ENCODE data around the gene CD207.

The CD207 gene

GRCh38 chr2:70852824-70853223, 17.2 kb upstream of the CD207 start:
- TF ChIP-seq FOXP2 (optimal IDR thresholded peaks at IDR 0.05; ENCODE audit: borderline replicate concordance, extremely low read depth, extremely low read length, insufficient read depth) (no peak), TAF1 (IDR thresholded peaks at IDR 0.05; ENCODE audit: borderline replicate concordance, insufficient read depth, low read length) (no peak)

- TF ChIP-seq POLR2AphosphoS5 (IDR thresholded peaks at IDR 0.05; ENCODE audit: low read depth, low read length) (no peak), FOXP2 (optimal IDR thresholded peaks at IDR 0.05; ENCODE audit: borderline replicate concordance, extremely low read depth, extremely low read length, insufficient read depth) (no peak), TAF1 (IDR thresholded peaks at IDR 0.05; ENCODE audit: borderline replicate concordance, insufficient read depth, low read length) (no peak)
- TF ChIP-seq, protein P1, sequence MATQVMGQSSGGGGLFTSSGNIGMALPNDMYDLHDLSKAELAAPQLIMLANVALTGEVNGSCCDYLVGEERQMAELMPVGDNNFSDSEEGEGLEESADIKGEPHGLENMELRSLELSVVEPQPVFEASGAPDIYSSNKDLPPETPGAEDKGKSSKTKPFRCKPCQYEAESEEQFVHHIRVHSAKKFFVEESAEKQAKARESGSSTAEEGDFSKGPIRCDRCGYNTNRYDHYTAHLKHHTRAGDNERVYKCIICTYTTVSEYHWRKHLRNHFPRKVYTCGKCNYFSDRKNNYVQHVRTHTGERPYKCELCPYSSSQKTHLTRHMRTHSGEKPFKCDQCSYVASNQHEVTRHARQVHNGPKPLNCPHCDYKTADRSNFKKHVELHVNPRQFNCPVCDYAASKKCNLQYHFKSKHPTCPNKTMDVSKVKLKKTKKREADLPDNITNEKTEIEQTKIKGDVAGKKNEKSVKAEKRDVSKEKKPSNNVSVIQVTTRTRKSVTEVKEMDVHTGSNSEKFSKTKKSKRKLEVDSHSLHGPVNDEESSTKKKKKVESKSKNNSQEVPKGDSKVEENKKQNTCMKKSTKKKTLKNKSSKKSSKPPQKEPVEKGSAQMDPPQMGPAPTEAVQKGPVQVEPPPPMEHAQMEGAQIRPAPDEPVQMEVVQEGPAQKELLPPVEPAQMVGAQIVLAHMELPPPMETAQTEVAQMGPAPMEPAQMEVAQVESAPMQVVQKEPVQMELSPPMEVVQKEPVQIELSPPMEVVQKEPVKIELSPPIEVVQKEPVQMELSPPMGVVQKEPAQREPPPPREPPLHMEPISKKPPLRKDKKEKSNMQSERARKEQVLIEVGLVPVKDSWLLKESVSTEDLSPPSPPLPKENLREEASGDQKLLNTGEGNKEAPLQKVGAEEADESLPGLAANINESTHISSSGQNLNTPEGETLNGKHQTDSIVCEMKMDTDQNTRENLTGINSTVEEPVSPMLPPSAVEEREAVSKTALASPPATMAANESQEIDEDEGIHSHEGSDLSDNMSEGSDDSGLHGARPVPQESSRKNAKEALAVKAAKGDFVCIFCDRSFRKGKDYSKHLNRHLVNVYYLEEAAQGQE (IDR thresholded peaks at IDR 0.05; ENCODE audit: insufficient read depth in 1 of 2, low read depth in 2 of 2, low read length in 2 of 2) = no peak
These were observed 16.1 kb upstream of the CD207 start for GRCh38 chr2:70851704-70852103.

- TF ChIP-seq, protein P1 (IDR thresholded peaks at IDR 0.05; ENCODE audit: insufficient read depth in 1 of 2, low read depth in 2 of 2, low read length in 2 of 2) = no peak
- no peak for TF ChIP-seq SIN3A (IDR thresholded peaks at IDR 0.05; ENCODE audit: borderline replicate concordance, insufficient read depth, low read length)
- TF ChIP-seq TAF1 (IDR thresholded peaks at IDR 0.05; ENCODE audit: borderline replicate concordance, insufficient read depth, low read length) = no peak
- no peak for TF ChIP-seq FOXP2 (optimal IDR thresholded peaks at IDR 0.05; ENCODE audit: borderline replicate concordance, extremely low read depth, extremely low read length, insufficient read depth)
- TF ChIP-seq POLR2AphosphoS5 (IDR thresholded peaks at IDR 0.05; ENCODE audit: low read depth, low read length) = no peak
These were observed 15.3 kb upstream of the CD207 start for GRCh38 chr2:70850925-70851324.

GRCh38 chr2:70842401-70842800, 6.8 kb upstream of the CD207 start:
- no peak for TF ChIP-seq SIN3A (IDR thresholded peaks at IDR 0.05; ENCODE audit: borderline replicate concordance, insufficient read depth, low read length)
- no peak for TF ChIP-seq POLR2AphosphoS5 (IDR thresholded peaks at IDR 0.05; ENCODE audit: low read depth, low read length)
- TF ChIP-seq, protein P1 (IDR thresholded peaks at IDR 0.05; ENCODE audit: insufficient read depth in 1 of 2, low read depth in 2 of 2, low read length in 2 of 2) = no peak
- no peak for TF ChIP-seq TAF1 (IDR thresholded peaks at IDR 0.05; ENCODE audit: borderline replicate concordance, insufficient read depth, low read length)
- no peak for TF ChIP-seq FOXP2 (optimal IDR thresholded peaks at IDR 0.05; ENCODE audit: borderline replicate concordance, extremely low read depth, extremely low read length, insufficient read depth)

DNA sequence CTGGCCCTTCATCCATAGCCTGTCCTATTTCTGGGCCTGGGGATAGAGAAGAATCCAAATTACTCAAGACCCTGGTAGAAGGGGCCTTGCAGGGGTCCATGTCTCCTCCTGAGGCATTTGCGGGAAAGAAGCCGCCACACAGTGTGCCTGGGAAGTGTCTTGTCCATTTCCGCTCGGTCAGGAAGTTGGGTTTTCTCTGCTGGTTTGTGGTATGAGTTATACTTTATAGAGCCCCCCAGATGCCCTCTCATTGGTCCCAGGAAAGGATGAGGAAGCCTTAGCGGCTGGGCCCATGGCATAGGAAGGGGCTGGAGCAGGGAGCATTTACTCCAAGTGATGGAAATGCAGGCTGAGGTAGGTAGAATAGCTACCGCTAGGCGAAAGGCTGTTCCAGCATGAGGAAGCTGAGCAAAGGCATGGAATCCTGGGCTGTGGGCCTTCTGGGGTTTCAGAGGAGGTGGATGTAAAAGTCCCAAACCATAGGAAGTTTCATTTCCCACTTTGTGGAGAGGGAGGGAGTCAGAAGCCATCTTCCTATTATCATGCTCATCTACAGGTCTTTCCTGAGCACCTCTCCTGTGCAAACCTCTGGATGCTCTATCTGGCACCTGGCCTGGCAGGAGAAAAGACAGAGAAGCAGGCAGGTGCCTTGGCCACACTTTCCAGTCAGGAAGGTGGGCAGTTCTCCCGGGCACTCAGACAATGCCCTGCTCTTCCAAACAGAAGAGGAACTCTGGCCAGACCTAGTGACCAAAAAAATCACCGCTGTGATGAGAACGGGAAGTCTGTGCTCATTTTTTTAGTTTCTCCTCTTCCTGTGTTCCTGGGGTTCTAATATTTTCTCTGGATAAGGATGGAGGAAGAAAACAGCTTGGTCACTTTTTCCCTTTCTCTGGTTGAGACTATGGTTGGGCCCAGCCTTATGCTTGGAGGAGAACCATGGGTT, 2.6 kb upstream of the CD207 start:
- TF ChIP-seq POLR2AphosphoS5 (IDR thresholded peaks at IDR 0.05; ENCODE audit: low read depth, low read length) (no peak), TAF1 (IDR thresholded peaks at IDR 0.05; ENCODE audit: borderline replicate concordance, insufficient read depth, low read length) (no peak), FOXP2 (optimal IDR thresholded peaks at IDR 0.05; ENCODE audit: borderline replicate concordance, extremely low read depth, extremely low read length, insufficient read depth) (no peak), SIN3A (IDR thresholded peaks at IDR 0.05; ENCODE audit: borderline replicate concordance, insufficient read depth, low read length) (no peak)
- TF ChIP-seq, protein P1 (IDR thresholded peaks at IDR 0.05; ENCODE audit: insufficient read depth in 1 of 2, low read depth in 2 of 2, low read length in 2 of 2) = no peak
